GM19452 (cell line): ENCODE results near the gene ATG10.
A peak's percentile ranks its signal among the peaks of the same experiment; 100 is the strongest.
"Not testable (repeated sequence)": the region's sequence is repeated elsewhere in the genome, so short reads cannot be mapped to it uniquely, and the experiment has no call there.

Experiments used
- ATAC-seq: cut with Tn5 transposase; IDR thresholded peaks from one replicate; pipeline ENCODE4 v1.9.1; 2021; ENCODE audit not compliant: unreplicated experiment

Gene ATG10

DNA sequence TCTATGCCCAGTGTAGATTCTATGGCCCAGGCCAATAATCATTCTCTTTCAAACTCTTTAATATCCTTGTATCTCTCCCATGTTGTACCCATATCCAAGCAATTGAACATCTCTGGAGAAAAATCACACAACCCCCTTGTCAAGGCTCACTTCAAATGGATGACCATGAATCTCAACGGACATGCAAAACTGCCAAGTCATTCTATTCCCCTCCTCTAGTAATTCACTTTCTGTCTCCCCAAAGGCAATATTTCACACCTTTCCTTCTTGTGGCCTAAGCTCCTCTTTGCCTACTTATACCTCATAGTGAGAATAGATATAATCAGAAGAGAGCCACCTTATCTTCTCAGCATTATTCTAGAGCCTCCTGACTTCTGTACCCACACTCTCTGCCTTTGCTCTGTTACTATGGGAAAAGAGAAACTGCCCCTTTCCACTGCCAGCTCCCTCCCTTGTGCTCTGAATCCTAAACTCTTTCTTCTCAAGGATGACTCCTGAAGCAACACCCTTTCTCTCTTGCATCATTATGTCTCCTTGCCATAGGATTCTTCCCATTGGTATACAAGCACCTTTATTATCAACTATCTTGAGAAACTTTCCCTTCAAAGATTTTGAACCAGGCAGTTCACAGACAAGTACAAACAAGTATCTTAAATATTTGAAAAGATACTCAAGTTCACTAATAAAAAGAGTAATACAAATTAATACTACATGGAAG, 240.2 kb downstream of the ATG10 start:
- ATAC-seq, result no peak

DNA sequence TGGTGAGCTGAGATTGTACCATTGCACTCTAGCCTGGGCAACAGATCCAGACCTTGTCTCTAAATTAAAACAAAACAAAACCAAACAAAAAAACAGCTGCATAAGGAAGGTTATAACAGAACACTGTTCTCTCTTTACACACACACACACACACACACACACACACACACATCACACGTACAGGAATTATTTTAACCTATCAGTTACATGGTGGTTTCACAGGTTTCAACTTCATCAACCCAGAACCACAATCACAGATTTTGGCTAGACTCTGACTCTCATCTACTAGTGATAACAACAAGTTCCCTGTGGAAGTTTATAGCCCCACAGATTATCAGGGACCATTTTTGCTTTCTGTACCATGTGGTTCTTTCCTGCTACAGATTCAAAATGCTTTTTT, 246.1 kb downstream of the ATG10 start:
- ATAC-seq, result no peak

DNA sequence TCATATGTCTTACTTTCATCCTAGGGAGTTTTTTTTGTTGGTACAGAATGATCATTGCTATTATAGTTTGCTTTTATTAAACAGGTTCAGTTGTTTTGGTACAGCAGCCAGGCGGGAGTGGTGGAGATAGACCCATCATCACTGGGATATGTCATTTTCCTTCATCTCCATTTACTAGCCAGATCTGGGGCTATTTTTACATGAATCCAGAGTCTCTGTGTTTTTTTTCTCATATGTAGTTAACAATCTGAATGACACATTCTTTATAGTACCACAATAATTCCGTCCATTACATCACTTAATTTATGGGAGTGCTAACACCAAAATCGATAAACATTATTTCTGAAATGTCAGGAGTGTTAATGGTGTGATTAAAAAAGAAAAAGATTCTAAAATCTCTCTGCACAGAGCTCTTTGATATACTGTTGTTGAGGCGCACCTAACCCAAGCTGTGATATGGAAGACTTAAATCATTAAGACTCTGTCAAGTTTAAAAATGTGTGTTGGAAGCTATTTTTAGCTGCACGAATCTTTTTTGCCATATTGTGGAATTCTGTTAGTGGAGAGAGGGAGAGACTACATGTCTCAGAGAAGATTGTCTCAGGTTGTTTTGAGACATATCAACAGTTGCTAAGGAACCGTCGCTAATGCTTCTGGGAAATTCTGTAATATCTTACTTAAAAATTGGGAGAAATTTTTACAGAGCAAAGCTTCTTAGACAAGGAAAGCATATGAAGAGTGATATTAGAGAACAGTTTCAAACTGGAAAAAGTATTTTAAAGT, 246.7 kb downstream of the ATG10 start:
- ATAC-seq, result no peak

DNA sequence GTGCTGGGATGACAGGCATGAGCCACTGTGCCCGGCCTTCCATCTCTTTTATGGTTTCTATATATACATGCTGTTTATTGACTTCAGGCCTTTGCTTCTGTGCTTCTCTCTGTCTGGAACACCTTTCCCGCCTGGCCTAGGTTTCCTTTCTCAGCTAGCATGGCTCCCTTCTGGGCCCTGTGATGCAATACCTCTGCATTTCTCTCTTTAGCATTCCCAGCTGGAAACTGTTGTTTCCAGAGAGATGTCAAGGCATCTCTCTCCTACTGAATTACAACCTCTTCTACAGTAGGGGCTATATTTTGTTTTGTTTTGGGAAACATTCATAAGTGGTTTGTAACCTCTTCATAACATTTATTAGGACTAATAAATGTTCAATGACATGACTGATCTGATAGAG, 249.2 kb downstream of the ATG10 start:
- no peak for ATAC-seq

DNA sequence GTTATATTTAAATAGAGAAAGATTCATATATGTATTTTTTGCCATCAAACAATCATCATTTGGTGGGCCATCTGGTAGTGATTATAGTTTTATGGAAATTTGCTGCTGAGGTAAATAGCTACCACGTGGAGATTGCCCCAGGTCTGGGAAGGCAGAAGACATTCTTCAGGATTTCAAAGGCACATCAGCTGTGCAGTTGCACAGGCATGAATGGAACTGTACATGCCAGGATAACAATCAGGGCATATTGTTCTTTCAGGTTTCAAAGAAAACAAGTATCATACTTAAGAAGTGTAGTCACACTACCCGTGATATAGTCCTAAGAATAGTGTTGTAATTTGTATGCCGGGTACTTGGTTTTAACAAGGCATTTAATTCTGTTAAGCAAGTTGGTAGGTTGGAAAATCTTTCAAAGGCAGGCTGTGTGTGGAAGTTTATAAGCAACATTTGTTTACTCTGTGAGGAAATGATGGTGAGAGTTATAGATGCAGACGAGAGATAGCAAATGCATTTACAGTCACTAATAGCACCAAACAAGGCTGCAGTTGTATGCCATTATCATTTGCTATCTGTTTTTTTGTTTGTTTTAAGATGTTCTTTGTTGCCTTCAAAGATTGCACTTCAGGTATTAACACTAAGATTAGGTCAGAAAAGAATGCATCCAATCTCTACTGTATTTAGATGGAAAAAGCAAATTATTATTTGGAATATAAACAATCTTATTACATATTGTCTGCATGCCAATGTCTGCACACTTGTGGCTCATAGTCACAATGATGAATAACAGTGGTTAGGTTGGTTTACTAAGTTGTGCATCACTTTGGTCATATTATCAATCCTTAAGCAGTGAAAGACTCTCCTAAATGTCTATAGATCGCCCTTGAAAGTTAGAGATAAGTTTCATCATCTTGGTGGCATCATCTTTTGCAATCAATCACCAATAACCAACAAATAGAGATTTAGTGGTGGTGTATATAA, 251.1 kb downstream of the ATG10 start:
- ATAC-seq, result no peak

DNA sequence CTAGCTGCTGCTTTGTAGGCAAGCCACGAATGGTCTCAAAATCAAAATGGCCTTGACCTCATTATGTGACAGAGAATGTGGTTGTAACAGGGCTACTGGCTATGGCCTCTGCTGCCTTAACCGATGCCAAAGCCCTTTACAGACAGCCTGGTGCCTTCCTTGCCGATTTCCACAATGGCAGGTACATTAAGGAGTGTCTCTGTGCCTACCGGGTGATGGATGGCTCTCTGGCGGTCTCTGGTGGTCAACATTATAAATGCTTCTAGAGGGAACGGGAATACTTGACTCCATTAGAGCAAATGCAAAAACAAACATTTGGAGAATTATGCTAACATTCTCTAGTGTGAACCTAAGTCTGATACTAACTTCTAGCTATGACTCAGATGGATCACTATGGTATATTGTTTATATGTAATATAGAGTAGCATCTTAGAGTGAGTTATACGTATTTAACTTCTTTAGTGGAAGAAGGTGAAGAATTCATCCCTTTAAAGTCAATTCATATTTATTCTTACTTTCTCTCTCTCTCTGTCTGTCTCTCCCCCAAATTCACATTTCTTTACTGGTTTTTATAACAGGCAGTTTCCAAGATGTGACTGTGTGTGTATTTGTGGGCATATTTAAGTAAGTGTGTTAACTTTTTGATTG, 253.8 kb downstream of the ATG10 start:
- ATAC-seq, result peak; percentile 75

DNA sequence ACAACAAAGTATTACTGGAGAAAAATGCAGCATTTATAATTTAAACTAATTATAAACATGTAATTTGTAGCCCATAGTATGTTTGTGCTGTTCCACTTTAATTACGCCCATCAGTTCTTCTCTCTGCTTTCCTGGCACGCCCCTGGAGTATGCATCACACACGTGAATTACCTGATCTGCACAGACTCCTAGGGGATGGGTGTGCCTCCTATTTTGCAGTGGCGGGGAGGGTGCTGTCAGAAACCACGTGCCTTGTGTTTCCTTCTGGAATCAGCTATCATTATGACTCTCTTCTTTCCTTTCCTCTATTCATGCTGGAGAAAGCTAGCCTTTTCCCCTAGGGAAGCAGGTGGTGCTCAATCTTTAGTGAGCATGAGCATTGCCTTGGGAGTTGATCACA, 263.1 kb downstream of the ATG10 start:
- ATAC-seq, result no peak

DNA sequence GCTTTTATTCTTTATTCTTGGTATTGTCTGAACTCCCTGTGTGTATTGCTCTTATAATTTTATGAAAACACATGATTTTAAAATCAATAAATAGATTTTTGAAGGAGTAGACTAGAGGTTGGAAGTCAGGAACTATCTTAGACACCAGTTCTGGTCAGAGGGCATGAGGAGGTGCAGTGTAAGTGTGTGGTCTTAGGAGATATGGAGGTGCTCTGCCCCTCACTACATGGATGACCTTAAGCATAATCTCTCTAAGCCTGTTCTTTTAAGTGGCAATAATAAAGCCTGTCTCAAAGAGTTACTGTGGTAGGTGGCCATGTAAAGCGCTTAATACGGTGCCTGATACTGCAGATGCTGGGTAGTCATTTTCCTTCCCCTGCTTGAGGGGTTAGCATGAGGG, 272.3 kb downstream of the ATG10 start:
- ATAC-seq, result no peak

DNA sequence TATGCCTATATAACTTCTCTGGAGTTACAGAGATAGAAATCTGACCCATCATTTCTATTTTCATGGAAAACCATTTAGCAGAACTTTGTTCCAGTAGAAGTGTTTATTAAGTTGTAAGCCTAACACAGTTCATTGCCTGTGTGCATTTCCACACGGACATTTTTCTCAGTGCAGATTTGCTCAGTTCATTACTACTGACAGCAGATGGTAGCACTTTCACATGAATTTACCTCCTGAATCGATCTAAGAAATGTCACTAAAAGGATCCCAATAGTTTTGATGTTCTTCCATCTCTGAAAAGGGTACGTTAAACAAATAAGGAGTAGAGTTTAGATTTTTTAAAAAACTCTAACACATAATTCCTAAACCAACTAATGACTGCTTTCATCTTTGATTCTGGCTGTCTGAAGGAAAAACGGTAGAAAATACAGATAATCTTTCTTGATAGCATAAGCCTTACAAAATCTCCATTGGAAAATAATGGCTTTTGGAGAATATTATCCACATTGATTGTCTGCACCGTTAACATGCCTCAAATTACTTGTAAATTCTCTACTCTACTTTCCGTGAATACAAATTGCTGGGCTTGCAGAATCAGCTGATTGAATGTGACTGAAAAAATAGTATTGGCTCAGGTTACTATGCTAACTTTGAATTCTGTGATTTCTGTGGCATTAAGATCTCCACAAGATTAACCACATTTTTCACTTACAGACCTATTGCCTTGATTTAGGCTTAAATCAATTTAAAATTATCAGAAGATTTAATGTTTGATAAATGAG, 273.2 kb downstream of the ATG10 start:
- ATAC-seq, result no peak

DNA sequence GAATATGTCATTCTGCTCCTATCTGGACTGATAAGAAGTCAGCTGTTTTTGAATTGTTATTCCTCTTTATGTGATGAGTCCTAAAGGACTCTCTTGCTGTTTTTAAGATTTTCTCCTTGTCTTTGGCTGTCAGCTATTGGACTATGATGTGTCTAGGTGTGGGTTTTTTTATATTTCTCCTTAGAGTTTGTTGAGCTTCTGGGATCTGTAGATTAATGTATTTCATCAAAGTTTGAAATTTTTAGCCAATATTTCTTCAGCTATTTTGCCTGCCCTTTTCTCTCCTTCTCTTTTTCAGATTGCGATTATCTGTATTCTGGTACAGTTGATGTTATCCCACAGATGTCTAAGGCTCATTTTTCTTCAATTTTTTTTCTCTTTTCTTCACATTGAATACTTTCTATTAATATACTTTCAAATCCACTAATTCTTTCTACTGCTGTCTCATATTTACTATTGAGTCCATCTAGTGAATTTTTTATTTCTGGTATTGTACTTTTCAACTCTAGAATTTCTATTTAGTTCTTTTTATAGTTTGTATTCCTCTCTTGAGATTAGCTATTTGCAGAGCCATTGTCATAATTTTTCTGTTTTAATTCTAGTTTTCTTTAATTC, 275.2 kb downstream of the ATG10 start:
- ATAC-seq, result no peak

DNA sequence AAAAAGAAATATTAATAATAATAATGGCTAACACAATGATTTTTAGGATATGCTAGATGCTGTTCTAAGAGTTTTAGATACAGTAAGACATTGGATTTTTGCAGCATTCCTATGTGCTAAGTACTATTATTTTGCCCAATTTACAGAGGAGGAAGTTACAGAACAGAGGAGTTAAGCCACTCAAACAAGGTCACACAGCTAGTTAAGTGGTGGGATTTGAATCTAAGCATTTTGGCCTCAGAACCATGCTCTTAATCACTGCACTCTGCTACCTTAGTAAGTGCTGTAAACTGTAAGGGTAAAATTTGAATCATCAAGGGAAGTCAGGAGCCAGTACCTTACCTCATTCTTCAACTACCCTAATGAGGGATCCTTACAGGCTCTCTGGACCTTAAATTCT, 280.9 kb downstream of the ATG10 start:
- ATAC-seq, result no peak

DNA sequence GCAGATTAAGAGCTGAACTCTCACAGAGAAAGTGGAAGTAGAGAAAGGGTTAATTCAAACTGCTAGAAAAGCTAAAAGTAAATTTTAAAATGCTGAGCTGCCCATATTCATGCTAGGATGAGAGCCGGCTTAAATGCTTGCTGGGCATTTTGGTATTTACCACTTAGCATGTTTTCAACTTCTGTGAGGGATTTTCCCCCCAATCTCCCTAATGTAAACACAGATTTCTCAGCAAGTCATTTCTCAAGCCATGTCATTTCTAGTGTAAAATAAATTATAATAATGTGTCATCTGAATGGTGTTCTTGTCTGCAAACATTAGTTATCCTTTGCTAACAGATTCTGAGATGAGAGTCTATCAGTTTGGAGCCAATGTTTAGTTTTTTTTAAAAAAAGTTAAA, 284.0 kb downstream of the ATG10 start:
- no peak for ATAC-seq

DNA sequence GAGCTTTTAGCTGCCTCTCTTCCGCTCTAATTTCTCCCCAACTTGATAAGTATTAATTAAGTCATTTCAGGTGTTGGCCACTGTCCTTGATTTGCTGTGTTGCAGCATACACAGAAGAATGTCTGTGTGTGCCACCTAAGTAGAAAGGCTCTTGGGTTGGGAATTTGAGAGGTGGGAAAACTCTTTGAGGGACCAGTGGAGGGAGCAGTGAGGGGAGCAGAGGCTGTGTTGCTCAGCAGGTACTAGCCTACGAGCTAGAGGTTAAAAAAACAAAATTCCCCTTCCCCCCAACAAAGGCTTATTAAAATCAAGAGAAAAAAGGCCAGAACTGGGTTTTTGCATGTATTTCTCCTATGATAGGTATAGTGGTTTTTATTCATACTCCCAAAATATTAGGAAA, 285.4 kb downstream of the ATG10 start:
- no peak for ATAC-seq

DNA sequence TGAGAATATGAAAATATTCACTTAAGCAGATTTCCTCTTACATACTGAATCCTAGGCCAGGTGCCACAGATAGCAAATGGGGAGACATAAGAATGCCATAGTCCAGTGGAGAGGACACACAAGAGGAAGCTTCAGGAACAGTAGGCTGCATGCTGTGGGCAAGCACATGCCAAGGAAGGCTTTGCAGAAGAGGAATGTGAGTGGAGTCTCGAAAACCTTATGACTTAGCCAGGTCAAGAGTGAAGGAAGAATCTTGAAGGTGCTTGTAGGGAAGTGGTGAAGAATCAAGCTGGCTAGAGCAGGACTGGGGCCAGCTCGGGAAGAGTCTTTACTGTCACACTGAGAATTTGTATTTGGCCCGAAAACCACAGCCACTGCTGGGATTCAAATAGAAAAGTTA, 285.9 kb downstream of the ATG10 start:
- ATAC-seq, result no peak

DNA sequence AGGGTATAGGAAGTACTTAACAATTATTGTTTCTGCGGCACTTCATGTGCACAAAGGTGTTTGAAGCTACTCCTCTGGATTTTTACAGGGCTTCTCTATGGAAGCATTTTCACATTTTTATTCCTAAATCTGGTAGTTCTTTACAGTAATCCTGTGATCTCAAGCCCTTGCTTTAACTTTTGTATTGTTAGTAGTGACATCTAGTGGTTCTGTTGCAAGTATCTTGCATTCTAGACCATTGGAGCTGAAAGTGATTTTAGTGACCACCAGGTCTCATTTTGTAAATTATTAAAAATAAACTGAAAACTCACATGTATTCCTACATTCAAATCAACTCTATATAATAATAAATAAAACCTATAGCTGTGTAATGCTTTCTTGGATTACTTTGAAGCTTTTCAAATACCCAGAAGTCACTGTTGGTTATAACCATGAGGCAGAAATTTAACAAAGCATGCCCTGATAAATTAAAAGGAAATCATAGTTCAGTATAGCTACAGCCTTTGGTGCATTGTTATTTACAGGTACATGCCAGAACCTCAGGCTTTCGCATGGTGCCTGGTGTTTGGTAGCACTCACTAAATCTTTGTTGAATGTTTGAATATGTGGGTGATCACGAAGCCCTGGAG, 287.5 kb downstream of the ATG10 start:
- no peak for ATAC-seq

DNA sequence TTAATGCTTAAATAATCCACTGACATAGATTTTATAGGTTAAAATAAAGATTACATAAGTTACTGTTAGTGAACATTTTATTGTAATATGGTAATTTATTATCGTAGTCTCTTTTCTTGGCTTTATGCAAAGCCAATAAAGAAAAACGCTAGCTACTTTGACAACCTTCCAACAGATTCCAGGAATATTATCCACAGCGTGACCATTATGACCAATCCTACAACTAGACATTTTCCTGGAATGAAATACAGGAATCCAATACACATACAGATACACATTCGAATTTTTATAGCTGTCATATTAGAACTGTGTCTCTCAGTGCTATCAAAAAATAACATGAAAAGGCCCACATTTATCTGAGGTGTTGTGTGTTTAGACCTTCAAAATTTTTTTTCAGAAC, 293.2 kb downstream of the ATG10 start:
- no peak for ATAC-seq

DNA sequence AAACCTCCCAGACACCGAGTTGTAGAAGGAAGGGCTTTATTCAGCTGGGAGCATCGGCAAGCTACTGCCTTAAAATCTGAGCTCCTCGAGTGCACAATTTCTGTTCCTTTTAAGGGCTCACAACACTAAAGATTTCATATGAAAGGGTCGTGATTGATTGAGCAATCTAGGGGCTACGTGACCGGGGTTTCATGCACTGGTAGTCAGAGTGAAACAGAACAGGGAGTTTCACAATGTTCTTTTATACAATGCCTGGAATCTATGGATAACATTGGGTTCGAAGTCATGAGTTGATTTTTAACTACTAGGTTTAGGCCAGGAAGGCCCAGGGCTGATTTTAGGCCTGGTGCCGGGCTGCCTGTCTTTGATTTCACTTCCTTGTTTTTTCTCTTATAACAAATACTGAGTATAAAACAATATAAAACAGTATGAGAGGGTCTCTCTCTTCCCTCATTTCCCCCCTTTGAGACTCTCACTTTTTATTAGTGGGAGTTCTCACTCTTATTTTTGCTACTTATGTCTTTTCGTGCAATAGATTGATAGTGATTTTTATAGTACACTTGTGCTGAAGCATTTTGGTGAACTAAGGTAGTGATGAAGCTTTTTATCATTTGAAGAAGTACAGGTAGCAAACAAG, 295.6 kb downstream of the ATG10 start:
- ATAC-seq, result not testable (repeated sequence)

DNA sequence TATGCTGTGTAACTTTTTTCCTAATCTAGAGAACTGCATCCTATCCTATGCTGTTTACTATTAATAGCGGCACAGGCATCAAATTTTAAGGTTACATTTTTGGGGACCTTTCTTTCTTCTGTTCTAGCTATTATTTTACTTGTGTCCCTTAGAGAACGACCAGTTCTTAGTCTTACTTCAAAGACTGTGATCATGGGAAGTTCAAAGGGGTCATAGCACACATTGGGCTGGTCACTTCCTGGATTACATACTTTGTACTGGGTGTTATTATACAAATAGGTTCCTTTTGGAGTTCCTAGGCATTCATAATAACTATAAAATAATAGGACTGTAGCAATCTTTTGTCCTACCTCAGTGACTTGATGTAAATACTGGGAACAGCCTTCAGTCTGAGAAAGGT, 297.5 kb downstream of the ATG10 start:
- not testable (repeated sequence) for ATAC-seq
